CD14-positive monocyte (primary cell): ENCODE results near the gene CFAP299. TPM values are rescaled to one million over a fixed set of nuclear protein-coding genes. Genes with fewer than 3 reads are reported as not detected.

Experiments
- DNase-seq, 3 donors: peaks; one replicate each; pipeline ENCODE4 v3.0.0-alpha.2; 2011 to 2022
- H2AFZ ChIP-seq: 2 replicates; pipeline ENCODE4 v1.6.0; 2012; ENCODE audit warnings: mild to moderate bottlenecking, low read depth, low read length, inconsistent platforms; ENCODE audit not compliant: insufficient read depth, poor library complexity, severe bottlenecking
- H3K27ac ChIP-seq, 2 donors: 1 replicate in 1 of 2; 2 replicates in 1 of 2; pipeline ENCODE4 v1.5.1; 2012 to 2013; ENCODE audit warnings: low read length in 2 of 2, control low read depth in 1 of 2, inconsistent platforms in 1 of 2, low read depth in 1 of 2, mild to moderate bottlenecking in 1 of 2
- H3K27me3 ChIP-seq, 2 donors: one replicate each; pipeline versions ENCODE4 v1.6.0 to v1.6.1; 2011 to 2013; ENCODE audit warnings: low read length in 2 of 2; ENCODE audit not compliant: control insufficient read depth in 2 of 2, insufficient read depth in 2 of 2
- H3K36me3 ChIP-seq, 2 donors: replicated peaks in 1 of 2; 1 replicate in 1 of 2; 2 replicates in 1 of 2; pipeline versions ENCODE4 v1.5.1 to v1.6.1; 2012 to 2013; ENCODE audit warnings: low read length in 2 of 2, control low read depth in 1 of 2, inconsistent platforms in 1 of 2, mild to moderate bottlenecking in 1 of 2; ENCODE audit not compliant: insufficient read depth in 2 of 2, control insufficient read depth in 1 of 2
- H3K4me1 ChIP-seq, 2 donors: 1 replicate in 1 of 2; 2 replicates in 1 of 2; pipeline versions ENCODE4 v1.5.1 to v1.6.1; 2012 to 2013; ENCODE audit warnings: low read length in 2 of 2, control low read depth in 1 of 2, inconsistent platforms in 1 of 2, mild to moderate bottlenecking in 1 of 2, moderate library complexity in 1 of 2; ENCODE audit not compliant: insufficient read depth in 2 of 2, control insufficient read depth in 1 of 2
- H3K4me2 ChIP-seq: replicated peaks from 2 replicates; pipeline ENCODE3; 2012; ENCODE audit warnings: low read length, moderate library complexity, mild to moderate bottlenecking; ENCODE audit not compliant: poor library complexity, severe bottlenecking; ENCODE audit errors: extremely low read depth
- H3K4me3 ChIP-seq, 3 experiments: fragments of 200-600 bp in 1 of 3; sonication (generic) in 1 of 3; replicated peaks in 1 of 3; 1 replicate in 2 of 3; 2 replicates in 1 of 3; pipeline ENCODE4 v1.5.1; 2011 to 2013; ENCODE audit warnings: low read length in 3 of 3, mild to moderate bottlenecking in 3 of 3, control low read depth in 2 of 3, low read depth in 2 of 3, inconsistent platforms in 1 of 3, moderate library complexity in 1 of 3
- H3K79me2 ChIP-seq: 2 replicates; pipeline ENCODE4 v1.6.0; 2012; ENCODE audit warnings: mild to moderate bottlenecking, control low read depth, inconsistent platforms, low read length, moderate library complexity; ENCODE audit not compliant: insufficient read depth
- H3K9ac ChIP-seq: 2 replicates; pipeline ENCODE4 v1.6.0; 2017; ENCODE audit warnings: low read length, mild to moderate bottlenecking; ENCODE audit not compliant: insufficient read depth, poor library complexity, severe bottlenecking
- H3K9me3 ChIP-seq, 2 donors: replicated peaks in 1 of 2; 1 replicate in 1 of 2; 2 replicates in 1 of 2; pipeline versions ENCODE4 v1.5.1 to v1.6.1; 2012 to 2013; ENCODE audit warnings: low read length in 2 of 2, control low read depth in 1 of 2; ENCODE audit not compliant: control insufficient read depth in 1 of 2, insufficient read depth in 1 of 2
- H4K20me1 ChIP-seq: 2 replicates; pipeline ENCODE4 v1.6.0; 2012; ENCODE audit warnings: mild to moderate bottlenecking, low read length, control low read depth, moderate library complexity; ENCODE audit not compliant: insufficient read depth
- H3K27ac Mint-ChIP-seq, 7 donors: one replicate each; pipeline ENCODE4 v1.8.0; 2020; ENCODE audit warnings: mild to moderate bottlenecking in 7 of 7, mixed read lengths in 7 of 7, moderate library complexity in 6 of 7, inconsistent platforms in 2 of 7
- H3K27me3 Mint-ChIP-seq, 3 donors: one replicate each; pipeline ENCODE4 v1.8.0; 2021 to 2022; ENCODE audit warnings: low read depth in 3 of 3, mild to moderate bottlenecking in 3 of 3, mixed read lengths in 3 of 3, moderate library complexity in 3 of 3, inconsistent platforms in 1 of 3
- H3K36me3 Mint-ChIP-seq, 2 donors: one replicate each; pipeline ENCODE4 v1.8.0; 2020; ENCODE audit warnings: mixed read lengths in 2 of 2, inconsistent platforms in 1 of 2, mild to moderate bottlenecking in 1 of 2
- H3K4me1 Mint-ChIP-seq: one replicate; pipeline ENCODE4 v1.8.0; 2020; ENCODE audit warnings: mild to moderate bottlenecking, mixed read lengths
- H3K4me3 Mint-ChIP-seq, 2 donors: one replicate each; pipeline ENCODE4 v1.8.0; 2020; ENCODE audit warnings: mild to moderate bottlenecking in 2 of 2, mixed read lengths in 2 of 2, moderate library complexity in 1 of 2
- H3K9me3 Mint-ChIP-seq, 7 donors: one replicate each; pipeline ENCODE4 v1.8.0; 2020 to 2022; ENCODE audit warnings: mixed read lengths in 7 of 7, mild to moderate bottlenecking in 6 of 7, moderate library complexity in 6 of 7, inconsistent platforms in 2 of 7
- WGBS: methylation state at CpG from one replicate; pipeline ENCODE4 v1.1.5; 2013; ENCODE audit warnings: missing lambda C conversion rate; ENCODE audit not compliant: insufficient coverage; 5-methylcytosine and 5-hydroxymethylcytosine counted together
- intact Hi-C, 2 donors: fragments of 100-400 bp; cut with micrococcal nuclease; formaldehyde crosslinking; loops; one replicate each; pipeline versions ENCODE4 v1.15.0 to v1.15.1; 2023
- polyA plus RNA-seq, 3 donors: library from polyadenylated mRNA; depleted of rRNA in 1 of 3; unstranded in 2 of 3; stranded (reverse) in 1 of 3; fragments of 300-500 nt in 2 of 3; fragments of >200 nt in 1 of 3; fragmentation: Illumina TruSeq in 2 of 3; gene quantifications; 1 replicate in 2 of 3; 2 replicates in 1 of 3; pipeline ENCODE4 v1.2.3, GENCODE V29; 2012 to 2021
- TF ChIP-seq, protein P1 (sequence below): fragments of 200-600 bp; IDR thresholded peaks from one replicate; pipeline ENCODE4 v1.8.0; 2022; ENCODE audit warnings: antibody characterized with exemption, mild to moderate bottlenecking

Gene CFAP299
- polyA plus RNA-seq, 3 donors: not detected

DNA sequence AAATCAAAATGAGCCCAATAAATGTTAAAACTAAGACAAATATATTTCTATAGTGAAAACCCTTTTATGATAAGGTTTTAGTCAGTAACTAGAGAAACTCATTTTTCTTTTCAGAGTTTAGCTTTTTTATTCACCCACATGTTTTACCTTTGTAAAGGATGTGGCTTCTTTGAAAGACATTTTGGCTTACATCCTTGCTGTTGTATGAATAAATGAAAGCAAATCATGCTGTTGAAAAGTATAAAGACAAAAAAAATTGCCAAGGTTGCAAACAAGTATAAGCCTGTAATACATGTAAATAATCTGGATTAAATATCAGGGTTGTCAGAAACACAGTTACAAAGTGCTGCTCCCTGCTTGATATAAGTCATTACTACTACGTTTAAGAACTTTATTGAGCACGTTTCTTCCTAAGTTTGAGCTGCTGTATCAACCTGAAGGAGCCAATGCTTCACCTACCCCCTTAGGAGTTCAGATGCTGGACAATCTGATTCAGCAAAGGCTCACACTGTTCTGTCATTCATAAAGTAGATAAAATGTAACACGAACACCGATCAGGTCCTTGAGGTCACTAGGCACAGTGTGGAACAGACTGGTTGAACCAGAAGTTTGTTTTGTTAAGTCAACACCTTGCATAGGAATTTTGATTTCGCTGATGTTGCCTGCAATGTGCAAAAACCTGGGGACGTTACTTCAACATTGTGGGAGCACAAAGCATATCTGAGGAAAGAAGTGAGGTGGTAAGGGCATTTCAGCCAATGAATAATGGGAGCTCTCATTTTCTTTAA is 373.7 kb downstream of the CFAP299 start:
- H3K79me2 ChIP-seq: no peaks in the 10 kb centered on the region
- 68% methylated on average over 5 of the region's 6 CpGs for WGBS
- Mint-ChIP-seq H3K4me1 (no peaks in the 10 kb centered on the region), H3K36me3 (no peaks in the 10 kb centered on the region), H3K27me3 (no peaks in the 10 kb centered on the region), H3K4me3 (no peak overlapping the region), H3K27ac (no peak overlapping the region), H3K9me3 (peaks cover 0 to 4% (median 2%) of the 10 kb centered on the region in 7 donors)
- H3K27ac ChIP-seq: no peak overlapping the region
- no peaks in the 10 kb centered on the region for H3K36me3 ChIP-seq
- TF ChIP-seq, protein P1, sequence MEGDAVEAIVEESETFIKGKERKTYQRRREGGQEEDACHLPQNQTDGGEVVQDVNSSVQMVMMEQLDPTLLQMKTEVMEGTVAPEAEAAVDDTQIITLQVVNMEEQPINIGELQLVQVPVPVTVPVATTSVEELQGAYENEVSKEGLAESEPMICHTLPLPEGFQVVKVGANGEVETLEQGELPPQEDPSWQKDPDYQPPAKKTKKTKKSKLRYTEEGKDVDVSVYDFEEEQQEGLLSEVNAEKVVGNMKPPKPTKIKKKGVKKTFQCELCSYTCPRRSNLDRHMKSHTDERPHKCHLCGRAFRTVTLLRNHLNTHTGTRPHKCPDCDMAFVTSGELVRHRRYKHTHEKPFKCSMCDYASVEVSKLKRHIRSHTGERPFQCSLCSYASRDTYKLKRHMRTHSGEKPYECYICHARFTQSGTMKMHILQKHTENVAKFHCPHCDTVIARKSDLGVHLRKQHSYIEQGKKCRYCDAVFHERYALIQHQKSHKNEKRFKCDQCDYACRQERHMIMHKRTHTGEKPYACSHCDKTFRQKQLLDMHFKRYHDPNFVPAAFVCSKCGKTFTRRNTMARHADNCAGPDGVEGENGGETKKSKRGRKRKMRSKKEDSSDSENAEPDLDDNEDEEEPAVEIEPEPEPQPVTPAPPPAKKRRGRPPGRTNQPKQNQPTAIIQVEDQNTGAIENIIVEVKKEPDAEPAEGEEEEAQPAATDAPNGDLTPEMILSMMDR: no peak
- no peaks in the 10 kb centered on the region for H3K4me1 ChIP-seq
- no peak overlapping the region for H3K4me3 ChIP-seq
- H3K4me2 ChIP-seq: no peak overlapping the region
- no peak overlapping the region for H2AFZ ChIP-seq
- no peak overlapping the region for H3K9ac ChIP-seq
- DNase-seq: no peak
- H3K27me3 ChIP-seq: no peaks in the 10 kb centered on the region
- no peaks in the 10 kb centered on the region for H4K20me1 ChIP-seq
- intact Hi-C loops: no loop called here
- no peaks in the 10 kb centered on the region for H3K9me3 ChIP-seq

DNA sequence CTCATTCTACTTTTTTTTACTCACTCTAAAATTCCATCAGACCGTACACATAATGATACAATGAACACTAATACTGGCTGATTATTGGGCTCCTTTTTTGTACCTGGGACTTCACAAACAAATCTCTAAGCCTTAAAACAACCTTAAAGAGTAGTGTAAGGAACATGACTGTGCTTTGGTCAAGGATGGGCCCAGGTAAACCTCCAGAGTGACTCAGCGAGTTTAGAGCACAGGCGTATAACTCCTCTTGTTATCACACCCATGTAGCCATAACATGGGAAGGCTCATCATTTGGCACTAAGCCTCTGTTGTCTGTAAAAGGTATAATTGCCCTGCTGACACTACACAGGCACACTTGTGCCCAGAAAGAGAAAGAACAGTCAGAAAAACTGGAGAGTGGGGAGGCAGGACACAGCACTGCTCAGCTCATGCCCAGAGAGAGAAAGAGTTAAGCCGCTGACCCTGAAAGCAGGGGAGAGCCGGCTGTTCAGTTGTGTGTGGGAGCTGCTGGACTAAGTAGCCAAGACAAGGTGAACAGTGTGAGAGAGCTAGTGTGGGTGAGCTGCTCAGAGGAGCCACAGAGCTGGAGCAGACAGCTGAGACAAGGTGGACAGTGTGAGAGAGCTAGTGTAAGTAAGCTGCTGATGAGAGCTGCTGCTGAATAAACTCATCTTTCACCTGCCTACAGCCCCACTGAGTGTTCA is 375.4 kb downstream of the CFAP299 start:
- Mint-ChIP-seq H3K4me1 (no peaks in the 10 kb centered on the region), H3K4me3 (no peak overlapping the region), H3K27ac (no peak overlapping the region), H3K27me3 (no peaks in the 10 kb centered on the region), H3K9me3 (peaks cover 0 to 4% (median 2%) of the 10 kb centered on the region in 7 donors), H3K36me3 (no peaks in the 10 kb centered on the region)
- no peaks in the 10 kb centered on the region for H3K36me3 ChIP-seq
- no peaks in the 10 kb centered on the region for H3K9me3 ChIP-seq
- intact Hi-C loops: no loop called here
- no peak for DNase-seq
- H3K4me3 ChIP-seq: no peak overlapping the region
- no peak overlapping the region for H3K27ac ChIP-seq
- no peaks in the 10 kb centered on the region for H3K27me3 ChIP-seq
- no peaks in the 10 kb centered on the region for H3K79me2 ChIP-seq
- no peaks in the 10 kb centered on the region for H4K20me1 ChIP-seq
- H3K4me2 ChIP-seq: no peak overlapping the region
- H2AFZ ChIP-seq: no peak overlapping the region
- TF ChIP-seq, protein P1: no peak
- WGBS: 36% methylated on average over 2 of the region's 5 CpGs
- no peak overlapping the region for H3K9ac ChIP-seq
- H3K4me1 ChIP-seq: no peaks in the 10 kb centered on the region
